Skeletal muscle cell (primary cell): ENCODE measurements around the gene GNLY.

Source experiments
- DNase-seq: peaks from one replicate; pipeline ENCODE4 v3.0.0-alpha.2; 2010; ENCODE audit warnings: low read depth
- H3K4me3 ChIP-seq: 2 replicates; pipeline ENCODE4 v1.5.1; 2011; ENCODE audit warnings: low read depth, mild to moderate bottlenecking, control low read depth, low read length, moderate library complexity

Gene GNLY

GRCh38 chr2:85681372-85681763 is 12.8 kb upstream of the GNLY start:
- H3K4me3 ChIP-seq: no peak overlapping the region
- DNase-seq: no peak

GRCh38 chr2:85681776-85682175 is 12.4 kb upstream of the GNLY start:
- DNase-seq: no peak
- no peak overlapping the region for H3K4me3 ChIP-seq

- no peak overlapping the region for H3K4me3 ChIP-seq
- no peak for DNase-seq
Observed at GRCh38 chr2:85682378-85682777, 11.8 kb upstream of the GNLY start.

- no peak overlapping the region for H3K4me3 ChIP-seq
- no peak for DNase-seq
Observed at GRCh38 chr2:85684380-85684779, 9.8 kb upstream of the GNLY start.

- DNase-seq: no peak
- no peak overlapping the region for H3K4me3 ChIP-seq
Observed at GRCh38 chr2:85684806-85685205, 9.4 kb upstream of the GNLY start.

- H3K4me3 ChIP-seq: no peak overlapping the region
- no peak for DNase-seq
Observed at GRCh38 chr2:85690932-85691331, 3.2 kb upstream of the GNLY start.

- no peak overlapping the region for H3K4me3 ChIP-seq
- no peak for DNase-seq
Observed at GRCh38 chr2:85692039-85692645, 2.0 kb upstream of the GNLY start.

- DNase-seq: no peak
Observed at GRCh38 chr2:85695121-85695520, 963 bp downstream of the GNLY start.

GRCh38 chr2:85695691-85696668 is 1.8 kb downstream of the GNLY start:
- H3K4me3 ChIP-seq: no peak overlapping the region
- DNase-seq: no peak

More at GRCh38 chr2:85695121-85695520, 963 bp downstream of the GNLY start:
- no peak overlapping the region for H3K4me3 ChIP-seq

- DNase-seq: no peak
- H3K4me3 ChIP-seq: no peak overlapping the region
Observed at GRCh38 chr2:85697096-85697495, 2.9 kb downstream of the GNLY start.

GRCh38 chr2:85697716-85698115 is 3.6 kb downstream of the GNLY start:
- H3K4me3 ChIP-seq: no peak overlapping the region
- DNase-seq: no peak

GRCh38 chr2:85698184-85698879 is 4.2 kb downstream of the GNLY start:
- DNase-seq: no peak

GRCh38 chr2:85698880-85699254 is 4.7 kb downstream of the GNLY start:
- no peak overlapping the region for H3K4me3 ChIP-seq
- DNase-seq: no peak

More at GRCh38 chr2:85698184-85698879, 4.2 kb downstream of the GNLY start:
- H3K4me3 ChIP-seq: no peak overlapping the region

- no peak for DNase-seq
- no peak overlapping the region for H3K4me3 ChIP-seq
Observed at GRCh38 chr2:85699325-85699724, 5.2 kb downstream of the GNLY start.

- H3K4me3 ChIP-seq: no peak overlapping the region
- no peak for DNase-seq
Observed at GRCh38 chr2:85702172-85702571, 8.0 kb downstream of the GNLY start.

- no peak for DNase-seq
- no peak overlapping the region for H3K4me3 ChIP-seq
Observed at GRCh38 chr2:85702800-85703199, 8.6 kb downstream of the GNLY start.

GRCh38 chr2:85703329-85703728 is 9.2 kb downstream of the GNLY start:
- no peak for DNase-seq
- H3K4me3 ChIP-seq: no peak overlapping the region

GRCh38 chr2:85704038-85704437 is 9.9 kb downstream of the GNLY start:
- DNase-seq: no peak

GRCh38 chr2:85704800-85705679 is 10.9 kb downstream of the GNLY start:
- no peak for DNase-seq
- H3K4me3 ChIP-seq: no peak overlapping the region

More at GRCh38 chr2:85704038-85704437, 9.9 kb downstream of the GNLY start:
- H3K4me3 ChIP-seq: no peak overlapping the region
